ENCODE results near the gene ADRA2B.

ADRA2B gene

DNA sequence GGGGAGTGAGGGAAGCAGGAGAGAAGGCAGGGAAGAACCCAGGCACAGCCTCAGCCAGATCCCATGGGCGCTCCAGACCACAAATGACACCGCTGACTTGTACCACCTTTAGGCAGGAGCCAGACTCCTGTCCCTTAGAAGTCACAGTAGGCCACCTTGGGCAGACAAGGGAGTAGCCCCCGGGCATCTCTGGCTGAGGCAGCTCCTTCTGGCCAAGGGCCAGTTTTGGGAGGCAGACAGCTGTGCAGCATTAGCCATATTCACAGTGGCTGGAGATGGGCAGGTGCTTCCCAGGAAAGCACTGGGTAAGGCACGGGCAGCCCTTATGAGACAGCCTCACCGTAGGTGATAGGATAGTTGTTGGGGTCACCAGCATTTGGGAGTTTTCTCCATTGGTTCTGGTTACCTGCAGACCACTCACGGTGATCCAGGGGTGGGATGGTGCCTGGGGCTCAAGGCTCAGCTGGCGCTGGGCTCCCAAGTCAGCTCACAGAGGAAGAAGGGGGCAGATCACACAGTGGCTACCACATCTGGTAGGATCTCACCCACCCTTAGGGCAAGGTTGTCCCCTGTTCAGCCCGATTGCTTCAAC is 19.9 kb upstream of the ADRA2B start:
- no peak for DNase-seq (ENCODE audit: low read depth)

DNA sequence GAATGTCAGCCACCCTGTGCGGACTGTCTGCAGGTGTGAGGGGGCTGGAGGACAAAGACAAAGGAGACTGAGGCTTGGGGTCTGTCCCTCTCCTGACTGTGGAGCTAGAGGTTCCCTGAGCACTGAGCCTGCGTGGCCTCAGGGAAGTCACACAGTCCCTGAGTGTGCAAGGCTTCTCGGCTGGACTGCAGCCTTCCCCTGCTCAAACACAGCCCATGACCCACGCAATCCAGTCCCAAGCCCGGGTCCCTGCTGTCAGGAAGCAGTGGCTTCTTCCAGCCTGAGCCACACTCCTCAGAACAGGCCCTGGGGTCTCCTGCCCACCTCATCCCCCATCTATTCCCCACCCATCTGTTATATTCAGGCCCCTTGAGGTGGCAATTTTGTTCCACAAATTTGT is 19.2 kb upstream of the ADRA2B start:
- DNase-seq (ENCODE audit: low read depth) = no peak

DNA sequence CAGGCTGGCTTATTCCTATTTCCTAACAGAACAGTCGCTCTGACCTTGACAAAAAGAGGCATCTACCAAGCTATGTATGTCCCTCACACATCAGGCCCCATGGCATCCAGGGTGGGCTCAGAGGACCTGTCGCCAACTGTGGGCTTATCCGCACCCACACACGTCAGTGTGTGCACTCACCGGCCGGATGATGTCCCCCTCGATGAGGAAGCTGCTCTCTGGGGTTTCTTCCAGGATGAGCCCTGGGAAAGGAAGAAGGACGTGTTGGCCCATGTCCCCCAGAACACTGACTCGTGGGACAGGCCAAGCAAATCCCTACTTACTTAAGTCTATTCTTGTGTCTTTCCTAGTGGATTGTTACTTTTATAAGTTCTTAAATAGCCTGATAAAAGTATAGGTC is 18.8 kb upstream of the ADRA2B start:
- no peak for DNase-seq (ENCODE audit: low read depth)

DNA sequence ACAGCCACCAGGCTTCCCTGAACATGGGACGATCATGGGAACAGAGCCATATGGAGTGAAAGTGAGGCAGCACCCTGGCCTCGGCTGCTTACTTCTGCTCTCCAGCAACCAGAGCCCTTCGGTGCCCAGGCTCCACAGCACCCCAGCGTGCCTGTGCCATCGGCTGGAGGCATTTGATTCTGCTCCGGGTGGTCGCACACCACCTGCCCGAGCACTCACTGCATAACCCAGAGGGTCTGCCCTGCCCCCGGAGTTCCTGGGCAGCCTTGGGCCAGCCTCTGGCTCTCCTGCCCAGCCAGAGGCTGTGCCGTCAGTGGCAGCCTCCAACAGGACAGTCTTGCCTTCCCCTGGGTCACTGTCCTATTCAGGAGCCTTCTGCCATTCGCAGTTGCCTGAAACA is 18.1 kb upstream of the ADRA2B start:
- no peak for DNase-seq (ENCODE audit: low read depth)

DNA sequence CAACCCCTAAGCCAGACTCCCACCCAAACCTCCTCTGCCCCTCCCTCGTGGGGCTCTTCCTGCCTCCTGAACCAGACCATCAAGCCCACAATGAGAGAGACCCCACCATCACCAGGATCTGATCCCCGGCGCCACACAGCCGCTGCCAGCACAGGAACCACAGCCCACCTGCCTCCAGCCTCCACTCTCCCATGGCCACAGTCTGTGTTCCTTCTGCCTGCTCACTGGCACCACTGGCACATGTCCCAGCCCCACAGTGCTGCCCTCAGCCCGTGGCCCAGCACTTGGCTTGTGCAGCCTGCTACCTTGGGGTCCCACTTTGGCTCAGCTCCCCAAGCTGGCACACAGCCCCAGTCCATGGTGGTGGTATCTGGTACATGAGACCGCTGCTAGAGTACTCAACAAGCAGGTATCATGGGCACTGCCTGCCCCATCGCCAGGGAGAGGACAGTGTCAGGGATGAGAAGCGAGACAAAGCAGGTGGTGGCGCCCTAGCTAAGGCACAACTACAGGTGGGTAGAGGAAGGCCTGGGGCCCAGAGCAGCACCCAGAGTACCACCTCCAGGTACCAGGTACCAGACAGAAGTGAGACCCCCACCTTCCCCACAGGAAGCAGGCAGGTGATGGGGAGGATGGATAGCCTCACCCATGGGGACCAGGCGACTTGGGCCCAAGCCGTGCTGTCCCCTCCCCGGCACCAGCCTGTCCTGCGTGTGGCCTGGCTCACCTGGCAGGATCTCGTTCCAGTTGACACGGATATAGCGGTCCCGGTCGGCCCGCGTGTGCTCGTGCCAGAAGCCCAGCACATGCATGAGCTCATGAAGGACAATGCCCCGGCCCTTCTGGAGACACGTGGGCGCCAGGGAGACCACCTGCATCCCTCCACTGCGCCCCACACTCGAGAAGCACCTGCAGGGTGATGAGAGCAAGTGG is 15.7 kb upstream of the ADRA2B start:
- DNase-seq (ENCODE audit: low read depth) = no peak

DNA sequence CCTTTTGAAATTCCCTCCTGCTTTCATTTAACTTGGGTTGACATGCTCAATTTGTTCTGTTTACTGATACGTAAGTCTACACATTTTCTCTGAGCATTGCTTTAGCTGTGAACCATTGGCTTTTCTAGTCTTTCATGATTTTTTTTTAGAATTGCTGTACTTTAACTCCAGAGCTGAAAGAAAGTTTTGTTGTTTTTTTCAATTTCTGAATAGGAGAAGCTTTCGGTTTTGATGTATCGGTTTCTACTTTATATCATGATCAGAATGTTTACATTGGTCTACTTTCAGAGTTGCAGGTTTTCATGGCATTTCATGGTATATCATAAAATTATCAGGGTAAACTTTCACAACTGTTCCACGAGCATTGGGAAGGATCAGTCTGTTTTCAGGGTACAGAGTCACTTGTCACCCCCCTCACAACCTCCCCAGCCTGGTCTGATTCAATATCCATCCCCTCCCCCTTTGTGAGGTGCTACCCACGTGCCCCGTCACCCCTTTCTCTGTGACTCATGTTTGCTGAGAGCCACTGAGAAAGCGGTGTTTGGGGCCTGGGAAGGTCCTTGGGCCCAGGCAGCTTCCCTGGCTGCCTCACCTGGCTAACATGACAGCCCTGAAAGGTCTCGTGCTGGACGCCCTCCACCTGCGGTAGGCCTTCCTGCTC is 14.9 kb upstream of the ADRA2B start:
- DNase-seq (ENCODE audit: low read depth) = no peak

DNA sequence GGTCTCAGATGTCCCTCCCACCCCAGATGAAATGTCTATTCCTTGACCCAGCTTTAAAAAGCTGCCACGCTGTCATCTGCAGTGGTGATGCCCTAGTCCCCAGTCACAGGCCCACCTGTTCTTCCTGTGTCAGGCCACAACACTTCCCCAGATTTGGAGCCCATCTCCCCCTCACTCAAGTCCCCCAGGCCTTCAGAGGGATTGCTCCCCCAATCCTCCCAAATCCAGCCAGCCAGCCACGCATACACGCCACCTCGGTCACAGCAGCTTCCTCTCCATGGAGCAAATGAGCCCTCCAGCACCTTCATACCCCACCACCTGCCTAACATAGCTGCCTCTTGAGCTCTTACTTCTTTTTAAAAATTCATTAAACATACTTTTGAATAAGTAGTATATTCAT is 14.1 kb upstream of the ADRA2B start:
- DNase-seq (ENCODE audit: low read depth) = no peak

DNA sequence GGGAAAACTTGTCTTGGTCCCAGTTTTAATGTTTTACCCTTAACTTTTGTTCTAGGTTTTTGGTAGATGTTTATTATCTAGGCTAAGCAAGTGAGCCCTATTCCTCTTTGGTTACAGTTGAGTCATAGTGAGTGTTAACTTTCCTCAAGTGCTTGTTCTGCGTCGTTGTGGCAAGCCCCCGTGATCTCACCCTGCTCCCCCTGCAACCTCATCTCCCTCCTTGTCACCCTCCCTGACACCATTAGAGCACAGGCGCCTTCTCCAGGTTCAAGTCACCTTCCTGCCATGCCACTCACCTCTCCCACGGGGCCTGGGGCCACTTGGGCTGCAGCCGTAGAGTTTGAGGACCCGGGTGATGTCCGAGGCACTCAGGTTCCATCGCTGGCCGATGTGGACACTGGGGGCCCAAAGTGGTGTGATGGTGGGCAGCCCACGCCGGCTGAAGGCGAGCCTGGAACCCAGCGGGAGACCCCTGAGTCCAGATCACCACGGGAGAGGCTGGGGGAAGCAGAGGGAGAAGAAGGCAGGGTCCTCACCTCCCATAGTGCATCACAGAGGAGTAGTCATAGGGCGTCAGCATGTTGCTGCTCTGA is 13.3 kb upstream of the ADRA2B start:
- DNase-seq (ENCODE audit: low read depth) = no peak

DNA sequence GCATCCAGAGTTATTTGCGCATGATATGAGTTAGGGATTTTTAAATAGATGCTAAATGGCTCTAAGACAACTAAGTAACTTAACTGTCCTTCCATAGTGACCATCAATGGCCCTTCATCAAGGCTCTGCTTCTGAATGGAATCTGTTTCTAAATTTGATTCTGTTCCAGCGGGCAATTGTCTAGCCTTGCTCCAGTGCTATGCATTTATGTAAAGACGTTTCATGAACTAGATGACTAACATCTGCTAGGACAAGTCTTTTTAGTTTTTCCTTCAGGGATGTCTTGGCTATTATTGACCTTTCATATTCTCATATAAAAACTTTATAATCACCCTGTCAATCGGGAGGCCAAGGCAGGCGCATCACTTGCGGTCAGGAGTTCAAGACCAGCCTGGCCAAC is 12.1 kb upstream of the ADRA2B start:
- DNase-seq (ENCODE audit: low read depth) = no peak

DNA sequence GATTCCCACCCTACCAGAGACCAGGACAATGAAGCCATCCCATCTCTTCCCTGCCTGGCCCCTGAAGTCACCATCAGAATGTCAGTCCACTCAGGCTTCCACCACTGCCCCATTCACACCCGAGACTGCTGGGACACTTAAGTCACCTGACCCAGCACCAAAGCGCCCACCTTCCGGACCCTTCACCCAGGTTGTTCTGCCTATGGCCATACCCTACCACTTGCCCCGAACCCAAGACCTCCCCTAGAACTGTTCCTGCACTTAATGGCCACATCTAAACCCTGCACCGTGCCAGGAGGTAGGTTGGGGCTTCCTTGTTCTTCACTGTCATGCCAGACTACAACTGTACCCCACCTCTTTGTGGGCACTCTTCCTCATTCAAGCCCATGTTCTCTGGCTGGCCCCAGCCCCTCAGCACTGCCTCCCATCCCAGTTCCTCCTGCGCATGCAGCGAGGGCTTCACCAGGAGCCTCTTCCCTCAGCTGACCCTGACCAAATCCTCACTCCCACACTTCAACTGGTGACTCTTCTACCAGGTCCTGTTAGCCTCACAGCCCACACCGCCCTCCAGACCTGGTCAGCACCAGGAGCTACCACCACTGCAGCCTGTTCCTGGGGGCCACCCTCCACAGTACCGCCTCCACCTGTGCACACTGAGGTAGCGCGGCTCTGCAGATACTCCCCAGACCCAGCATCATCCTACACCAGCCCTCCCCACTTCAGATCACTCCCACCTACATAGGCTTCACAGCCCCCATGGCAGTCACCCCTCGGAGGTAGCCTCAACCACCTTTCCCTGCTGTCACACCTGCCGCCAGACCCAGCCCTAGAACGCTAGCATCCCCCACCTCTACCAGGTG is 8.3 kb upstream of the ADRA2B start:
- DNase-seq (ENCODE audit: low read depth) = no peak

DNA sequence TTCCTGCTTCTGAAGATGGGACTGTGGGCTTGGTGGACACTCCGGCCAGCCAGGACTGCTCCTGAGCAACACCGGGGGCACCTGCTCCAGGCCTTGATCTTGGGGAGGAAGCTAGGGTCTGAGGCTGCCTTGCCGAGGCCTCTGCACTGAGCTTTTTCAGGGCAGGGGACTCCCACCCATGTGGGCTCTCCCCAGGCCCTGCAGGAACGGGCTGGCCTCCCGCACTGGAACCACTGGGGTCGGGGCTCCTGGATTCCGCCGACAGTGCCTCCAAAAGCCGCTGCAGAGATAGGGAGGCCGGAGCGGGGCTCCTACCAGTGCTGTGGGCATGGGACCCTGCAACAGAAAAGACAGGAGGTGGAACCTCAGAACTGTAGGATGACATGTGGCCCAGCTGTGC is 7.6 kb upstream of the ADRA2B start:
- DNase-seq (ENCODE audit: low read depth) = no peak

DNA sequence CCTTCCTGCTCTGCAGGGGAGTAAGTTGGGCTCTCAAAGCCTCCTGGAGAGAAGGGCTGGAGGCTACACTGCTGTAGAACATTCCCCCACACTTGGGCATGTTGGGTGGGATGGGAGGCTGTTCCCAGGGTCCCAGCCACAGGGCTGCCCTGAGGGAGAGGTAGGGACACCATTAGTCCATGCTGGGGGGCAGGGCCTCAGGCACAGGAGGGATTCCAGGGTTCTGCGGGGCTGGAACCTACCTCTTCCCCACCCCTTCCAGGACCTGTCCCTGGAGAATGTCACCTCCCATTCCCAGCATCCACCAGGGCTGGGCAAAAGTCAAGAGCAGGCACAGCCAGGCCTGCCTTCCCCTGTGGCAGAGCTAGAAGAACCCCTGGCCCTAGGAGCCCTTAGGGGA is 6.9 kb upstream of the ADRA2B start:
- DNase-seq (ENCODE audit: low read depth) = no peak

DNA sequence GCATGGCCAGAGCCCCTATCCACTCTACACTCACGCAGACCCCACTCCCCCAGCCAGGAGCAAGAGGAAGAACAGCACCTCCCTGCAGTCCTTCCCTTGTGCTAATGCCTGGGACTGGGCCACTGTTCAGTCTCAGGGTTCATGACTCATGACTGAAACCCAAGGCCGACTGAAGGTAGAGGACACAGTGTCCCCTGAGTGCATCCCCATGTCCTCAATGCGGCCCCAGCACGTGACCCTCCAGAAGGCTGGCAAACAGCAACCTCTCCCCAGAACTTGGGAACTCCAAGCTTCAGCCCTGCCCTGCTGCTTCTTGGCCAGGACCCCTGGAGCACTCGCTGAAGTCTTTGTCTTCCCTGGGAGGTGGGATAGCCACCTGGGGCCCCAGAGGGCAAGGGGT is 6.0 kb upstream of the ADRA2B start:
- no peak for DNase-seq (ENCODE audit: low read depth)

DNA sequence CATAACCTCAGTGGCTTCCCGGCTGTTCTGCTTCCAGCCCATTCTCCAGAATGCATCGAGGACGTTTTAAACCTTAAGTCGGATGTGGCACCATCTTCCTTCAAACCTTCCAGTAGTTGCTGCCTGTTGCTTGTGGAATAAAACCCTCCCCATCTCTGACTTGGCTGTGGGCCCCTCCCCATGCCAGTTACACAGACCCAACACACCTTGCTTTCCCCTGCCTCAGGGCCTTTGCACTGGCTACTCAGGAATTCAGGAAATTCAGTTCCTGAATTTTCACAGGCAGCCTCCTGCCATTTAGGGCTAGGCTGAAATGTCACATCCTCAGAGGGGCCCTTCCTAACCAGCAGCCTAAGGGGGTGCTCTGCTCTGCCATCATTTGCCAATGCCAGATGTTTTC is 5.0 kb upstream of the ADRA2B start:
- no peak for DNase-seq (ENCODE audit: low read depth)

DNA sequence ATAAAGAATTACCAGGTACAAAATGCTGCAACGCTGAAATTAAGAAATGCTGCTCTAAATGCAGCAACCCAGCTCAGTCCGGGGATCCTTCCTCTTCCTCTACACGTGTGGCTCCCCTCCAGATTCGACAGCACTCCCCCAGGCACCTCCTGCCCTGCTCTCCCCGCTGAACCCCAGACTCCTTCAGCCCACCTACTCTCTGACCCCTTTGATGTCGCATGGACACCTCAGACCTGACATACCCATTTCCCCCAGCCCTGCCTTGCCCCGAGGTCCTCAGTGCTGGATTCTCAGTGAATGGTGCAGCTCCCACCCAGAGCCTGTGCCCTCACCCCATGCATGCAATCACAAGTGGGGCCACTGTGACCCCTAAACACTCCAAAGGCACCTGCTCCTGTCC is 4.6 kb upstream of the ADRA2B start:
- no peak for DNase-seq (ENCODE audit: low read depth)

DNA sequence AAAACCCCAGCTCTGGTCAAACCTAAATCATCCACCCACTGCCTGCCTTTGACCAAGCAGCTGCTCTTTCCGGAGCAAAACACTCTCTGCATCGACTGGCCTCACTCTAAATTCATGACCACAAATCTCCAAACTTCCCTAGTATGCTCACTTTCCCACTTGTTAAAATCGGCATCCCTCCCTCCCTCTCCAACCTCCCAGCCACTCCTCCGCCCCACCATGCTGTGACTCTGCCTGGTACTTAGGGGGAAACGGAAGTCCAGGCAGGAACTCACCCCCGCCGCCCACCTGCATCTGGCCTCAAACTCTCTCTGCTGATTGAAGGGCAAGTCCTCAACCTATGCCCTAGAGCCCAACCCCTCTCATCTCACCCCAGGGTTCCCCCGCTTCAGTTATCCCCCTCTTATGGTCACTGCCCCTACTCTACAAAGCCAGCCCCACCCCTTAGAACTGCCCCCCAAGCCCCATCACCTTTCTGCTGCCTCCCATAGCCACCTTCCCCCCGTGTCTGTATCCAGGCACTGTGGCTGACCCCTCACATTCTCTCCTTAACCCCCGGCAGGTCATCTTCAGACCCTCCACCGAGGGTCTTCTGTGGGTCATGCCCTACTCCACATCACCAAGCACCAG is 3.8 kb upstream of the ADRA2B start:
- no peak for DNase-seq (ENCODE audit: low read depth)

DNA sequence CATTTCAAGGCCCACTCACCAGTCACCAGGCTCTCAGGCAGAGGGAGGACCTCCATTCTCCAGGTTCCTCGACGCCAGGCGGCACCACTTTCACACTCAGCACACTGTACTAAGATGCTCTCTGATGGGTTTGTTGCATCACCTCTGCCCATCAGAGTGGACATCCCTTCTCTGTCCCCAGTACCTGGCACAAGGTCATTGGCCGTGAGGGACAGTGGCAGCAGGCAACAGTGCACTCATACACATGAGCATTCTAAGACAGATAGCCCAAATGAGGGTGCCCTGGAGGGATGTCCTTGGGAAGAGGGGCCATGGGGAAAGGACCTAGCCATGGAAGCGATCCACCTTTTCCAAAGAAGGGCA is 3.0 kb upstream of the ADRA2B start:
- no peak for DNase-seq (ENCODE audit: low read depth)

DNA sequence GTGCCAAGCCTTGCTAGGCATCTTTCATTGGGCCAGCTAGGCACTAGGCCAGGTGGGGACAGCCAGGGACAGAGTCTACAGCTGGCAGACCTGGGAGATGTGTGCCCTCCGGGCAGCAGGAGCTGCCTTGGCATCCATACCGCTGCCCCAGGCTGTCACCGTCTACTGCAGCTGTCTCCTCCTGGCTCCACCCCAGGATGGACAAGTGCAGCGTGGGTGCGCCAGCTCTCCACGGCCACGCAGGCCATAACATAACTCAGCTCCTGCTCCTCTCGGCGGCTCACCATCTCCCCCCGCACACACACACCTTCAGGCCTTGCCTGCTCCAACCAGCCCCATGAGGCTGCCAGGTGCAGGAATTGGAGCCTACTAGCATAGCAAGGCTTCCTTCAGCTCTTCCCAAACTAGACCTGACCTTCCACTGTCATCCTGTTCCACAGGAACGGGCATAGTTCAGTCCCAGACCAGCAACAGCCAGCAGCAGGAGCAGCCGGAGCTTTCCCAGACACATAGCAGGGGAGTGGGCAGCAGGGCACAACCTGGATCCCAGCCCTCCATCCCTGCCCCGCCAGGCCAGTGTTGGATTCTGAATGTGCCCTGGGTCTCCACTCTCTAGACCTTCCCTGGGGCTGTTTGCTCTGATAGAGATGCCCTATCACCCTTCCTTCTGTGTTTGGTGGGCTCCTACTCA is 2.5 kb upstream of the ADRA2B start:
- DNase-seq (ENCODE audit: low read depth) = no peak

DNA sequence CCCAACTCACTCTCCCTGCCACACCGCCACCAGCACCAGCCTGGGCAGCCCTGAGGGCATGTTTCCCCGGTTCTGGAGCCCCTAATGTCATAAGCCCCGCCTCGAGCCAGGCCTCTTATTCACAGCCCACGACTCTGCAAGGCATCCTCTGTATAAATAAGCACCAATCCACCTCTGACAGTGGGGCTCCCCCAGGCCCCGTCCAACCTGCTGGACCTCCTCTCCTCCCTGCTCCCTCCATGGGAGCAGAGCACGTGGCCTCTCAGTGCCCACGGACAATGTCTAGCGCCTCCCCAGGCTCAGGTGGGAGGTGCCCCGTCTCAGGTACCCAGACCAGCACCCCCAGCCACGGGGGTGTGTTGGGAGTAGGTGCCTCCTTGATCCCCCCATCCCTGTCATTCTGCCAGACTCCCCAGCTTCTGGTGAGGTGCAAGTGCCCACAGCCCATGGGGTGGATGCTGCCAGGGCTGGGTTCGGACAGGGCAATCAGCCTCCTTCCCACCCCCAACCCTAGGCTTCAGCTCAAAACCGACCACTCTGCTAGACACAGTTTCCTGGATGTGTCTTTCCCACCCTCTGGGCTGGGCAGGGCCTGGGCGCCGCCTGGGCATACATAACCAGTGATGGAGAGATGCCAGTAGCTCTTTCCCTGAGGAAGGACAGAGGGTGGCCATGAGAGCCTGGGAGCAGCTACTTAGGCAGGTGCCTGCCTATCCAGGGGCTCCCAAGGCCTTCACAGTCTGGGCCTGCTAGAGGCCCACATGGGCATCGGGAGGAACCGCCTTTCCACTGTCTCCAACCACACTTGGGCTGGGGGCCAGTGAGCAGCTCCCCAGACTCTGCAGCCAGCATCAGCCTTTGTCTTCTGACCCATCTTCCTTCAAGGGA is 1.6 kb upstream of the ADRA2B start:
- DNase-seq (ENCODE audit: low read depth) = no peak

Measured in non-pigmented ciliary epithelial cell (primary cell).